GM12878 (cell line): ENCODE results near the gene MCM5. TPM values are rescaled to one million over a fixed set of nuclear protein-coding genes. Genes with fewer than 3 reads are reported as not detected.

Source experiments
- ATAC-seq: fragments of 200-7000 bp; cut with Tn5 transposase; 3 replicates; pipeline ENCODE4 v1.9.1; 2020; ENCODE audit warnings: mild to moderate bottlenecking, moderate library complexity
- BruUV-seq: library from RNA; stranded (reverse); fragments of 400-500 nt; replicated peaks from 2 replicates; lab custom pipeline; 2021; lab: Mats Ljungman, UMichigan
- CTCF ChIA-PET: fragments of 300-600 bp; sonication (Branson Sonifier 250); formaldehyde crosslinking; extraction: SDS; loops from one replicate; lab custom pipeline; 2021; ENCODE audit warnings: inconsistent platforms; lab: Yijun Ruan, JAX
- POLR2A ChIA-PET: fragments of 350-600 bp; formaldehyde crosslinking; extraction: SDS; loops from one replicate; lab custom pipeline; 2021; ENCODE audit warnings: inconsistent platforms; lab: Charles Lee
- RAD21 ChIA-PET: fragments of 300-600 bp; sonication (Branson Sonifier 250); formaldehyde crosslinking; loops from one replicate; lab custom pipeline; 2023; ENCODE audit warnings: antibody characterized with exemption; ENCODE audit not compliant: unreplicated experiment; lab: Charles Lee
- SMC1A ChIA-PET: fragments of 300-600 bp; sonication (Branson Sonifier 250); formaldehyde crosslinking; loops from one replicate; lab custom pipeline; 2023; ENCODE audit not compliant: unreplicated experiment, uncharacterized antibody; lab: Charles Lee
- DNase-seq: peaks from one replicate; pipeline ENCODE4 v3.0.0-alpha.2; 2011; ENCODE audit warnings: low read depth, low spot score
- FAIRE-seq: peaks from 3 replicates; lab custom pipeline; 2011; peaks lifted over from hg19 to GRCh38; lab: Jason Lieb, UNC
- H2AFZ ChIP-seq: 2 replicates; pipeline ENCODE4 v1.6.0; 2011; ENCODE audit warnings: low read depth, low read length, control low read depth; ENCODE audit not compliant: control insufficient read depth
- H3K27ac ChIP-seq: 2 replicates; pipeline ENCODE4 v1.5.1; 2011; ENCODE audit warnings: control low read depth; ENCODE audit not compliant: control insufficient read depth, insufficient read depth
- H3K27me3 ChIP-seq, 2 experiments: replicated peaks in 1 of 2; 2 replicates each; pipeline versions ENCODE4 v1.6.0 to v1.6.1; 2011; ENCODE audit warnings: low read length in 1 of 2; ENCODE audit not compliant: control insufficient read depth in 2 of 2, insufficient read depth in 2 of 2
- H3K36me3 ChIP-seq, 2 experiments: 2 replicates each; pipeline ENCODE4 v1.5.1; 2011; ENCODE audit warnings: low read length in 1 of 2; ENCODE audit not compliant: control insufficient read depth in 2 of 2, insufficient read depth in 2 of 2
- H3K4me1 ChIP-seq: 2 replicates; pipeline ENCODE4 v1.6.1; 2011; ENCODE audit warnings: mild to moderate bottlenecking, low read length, moderate library complexity, mixed read lengths; ENCODE audit not compliant: control insufficient read depth, insufficient read depth
- H3K4me2 ChIP-seq: 2 replicates; pipeline ENCODE4 v1.6.0; 2011; ENCODE audit warnings: control low read depth; ENCODE audit not compliant: control insufficient read depth, insufficient read depth
- H3K4me3 ChIP-seq: fragments of 200-600 bp; sonication (generic); 2 replicates; pipeline ENCODE4 v1.5.1; 2016
- H3K79me2 ChIP-seq: 2 replicates; pipeline ENCODE4 v1.6.0; 2011; ENCODE audit warnings: low read length; ENCODE audit not compliant: control insufficient read depth, insufficient read depth
- H3K9ac ChIP-seq: 2 replicates; pipeline ENCODE4 v1.8.0; 2011; ENCODE audit warnings: low read length, control low read depth, mixed read lengths; ENCODE audit not compliant: control insufficient read depth, insufficient read depth
- H3K9me3 ChIP-seq: replicated peaks from 3 replicates; pipeline ENCODE4 v1.5.1; 2011; ENCODE audit warnings: mild to moderate bottlenecking, low read length; ENCODE audit not compliant: control insufficient read depth, insufficient read depth
- H4K20me1 ChIP-seq: 2 replicates; pipeline ENCODE4 v1.6.0; 2011; ENCODE audit not compliant: control insufficient read depth, insufficient read depth
- CREM ChIP-seq: IDR thresholded peaks from 2 replicates; pipeline ENCODE4 v1.6.1; 2014; ENCODE audit warnings: antibody characterized with exemption, low read depth
- ETV6 ChIP-seq, 2 experiments: fragments of 450-650 bp in 1 of 2; IDR thresholded peaks in 1 of 2; conservative IDR thresholded peaks in 1 of 2; 2 replicates each; pipeline ENCODE4 v1.6.1; 2014; ENCODE audit warnings: antibody characterized with exemption in 1 of 2, borderline replicate concordance in 1 of 2, low read depth in 1 of 2, mild to moderate bottlenecking in 1 of 2, moderate library complexity in 1 of 2
- POLR2A ChIP-seq: IDR thresholded peaks from 2 replicates; pipeline ENCODE4 v1.6.1; 2011; ENCODE audit warnings: low read depth, mild to moderate bottlenecking, low read length
- RCOR1 ChIP-seq: conservative IDR thresholded peaks from 2 replicates; pipeline ENCODE4 v1.6.1; 2012; ENCODE audit warnings: low read depth, low read length, improper control_type of control experiment
- SREBF1 ChIP-seq: IDR thresholded peaks from 2 replicates; pipeline ENCODE4 v1.6.1; 2012; ENCODE audit warnings: mild to moderate bottlenecking, low read length
- TCF7 ChIP-seq: IDR thresholded peaks from 2 replicates; pipeline ENCODE4 v1.6.1; 2014; ENCODE audit warnings: antibody characterized with exemption, borderline replicate concordance
- ZSCAN29 ChIP-seq: fragments of 450-650 bp; IDR thresholded peaks from 2 replicates; pipeline ENCODE4 v1.6.1; 2017; ENCODE audit warnings: mild to moderate bottlenecking, moderate library complexity
- WGBS: methylation state at CpG from one replicate; pipeline ENCODE4 v1.1.6; 2016; ENCODE audit warnings: low lambda C conversion rate; ENCODE audit not compliant: insufficient replicate concordance, insufficient coverage; ENCODE audit errors: missing lambda C conversion rate; 5-methylcytosine and 5-hydroxymethylcytosine counted together
- in situ Hi-C: fragments of 300-500 bp; cut with MboI; formaldehyde crosslinking; loops from 9 replicates; pipeline ENCODE4 v1.14.3; 2018; ENCODE audit warnings: mixed read lengths
- intact Hi-C: fragments of 100-400 bp; cut with micrococcal nuclease; formaldehyde crosslinking; loops from one replicate; pipeline ENCODE4 v1.14.2; 2022; ENCODE audit not compliant: unreplicated experiment
- polyA plus RNA-seq, 11 experiments: library from polyadenylated mRNA; depleted of rRNA in 4 of 11; unstranded in 6 of 11; stranded (reverse) in 5 of 11; fragments of >200 nt; fragmentation: Nextera tagmentation in 4 of 11; fragmentation: Illumina TruSeq in 1 of 11; extraction: Ambion mirVana in 4 of 11; extraction: Trizol in 1 of 11; gene quantifications; 1 replicate in 1 of 11; 2 replicates in 10 of 11; pipeline versions ENCODE4 v1.2.1 to v1.2.3, GENCODE V29; 2011 to 2016; ENCODE audit warnings: inconsistent platforms in 2 of 11, missing spikeins in 2 of 11, low read depth in 1 of 11
- total RNA-seq, 4 experiments: library from RNA; depleted of rRNA in 3 of 4; stranded (reverse); fragments of >200 nt in 3 of 4; fragmentation: Illumina TruSeq in 1 of 4; extraction: Trizol in 1 of 4; gene quantifications; 2 replicates each; pipeline versions ENCODE4 v1.2.1 to v1.2.3, GENCODE V29; 2013 to 2021
- TF ChIP-seq, protein P1 (sequence below): IDR thresholded peaks from 2 replicates; pipeline ENCODE4 v1.6.1; 2011; ENCODE audit warnings: low read depth, low read length, improper control_type of control experiment, borderline replicate concordance
- TF ChIP-seq, protein P2 (sequence below): IDR thresholded peaks from 2 replicates; pipeline ENCODE4 v1.6.1; 2011; ENCODE audit warnings: borderline replicate concordance, low read depth, mild to moderate bottlenecking, moderate library complexity, low read length; ENCODE audit not compliant: insufficient read depth, poor library complexity, severe bottlenecking

MCM5 gene
- total and polyA plus RNA-seq, 10 of the 15 experiments (the other 5 are each of a cell fraction or from before 2014, with no cell fraction given), result 14.1 to 360 (median 164) TPM

DNA sequence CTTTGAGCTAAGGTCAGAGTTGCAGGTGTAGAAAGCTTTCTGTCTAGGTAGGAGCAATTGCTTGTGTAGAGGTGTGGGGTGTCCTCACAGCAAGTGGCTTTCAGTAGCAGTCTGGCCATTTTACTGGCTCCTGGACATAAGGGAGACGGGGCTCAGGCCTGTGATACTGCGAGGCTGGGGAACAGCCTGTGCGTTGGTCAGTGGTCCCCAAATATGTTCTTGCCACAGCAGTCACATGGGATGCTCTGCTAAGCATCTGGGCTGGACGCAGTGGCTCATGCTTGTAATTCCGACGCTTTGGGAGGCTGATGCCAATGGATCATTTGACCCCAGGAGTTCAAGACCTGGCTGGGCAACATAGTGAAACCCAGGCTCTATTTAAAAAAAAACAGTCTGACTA is 1.9 kb downstream of the MCM5 start:
- no peaks in the 10 kb centered on the region for H3K27me3 ChIP-seq
- H3K36me3 ChIP-seq, result peaks cover 11 to 21% of the 10 kb centered on the region in 2 experiments; a peak in 3 of 4 replicates
- no peak for DNase-seq
- no peaks in the 10 kb centered on the region for H3K9me3 ChIP-seq
- ATAC-seq, result no peak
- H3K79me2 ChIP-seq, result peaks cover 38% of the 10 kb centered on the region
- intact Hi-C loops (loop anchor here (5.0 kb wide), 1 partner anchor 95 kb away; no protein-coding TSS in a partner anchor), in situ Hi-C loops (loop anchor here (10.0 to 25.0 kb wide), 2 partner anchors 277 to 1110 kb away; partner anchors contain the start of gene FOXRED2)
- H3K9ac ChIP-seq, result peak overlapping the region; percentile 98
- ChIA-PET RAD21 (interaction anchor here (1.0 to 1.5 kb wide), 4 partner anchors 8 to 51 kb away, joined by 4 to 10 read pairs (median 4); no protein-coding TSS in a partner anchor), CTCF (interaction anchor here (1.0 to 4.4 kb wide), 3 partner anchors 8 to 181 kb away, joined by 3 to 21 read pairs (median 16); no protein-coding TSS in a partner anchor), POLR2A (interaction anchor here (0.7 to 3.1 kb wide), 4 partner anchors 9 to 47 kb away, joined by 3 to 22 read pairs (median 4); partner anchors contain the start of gene HMOX1), SMC1A (interaction anchor here (1.0 to 8.6 kb wide), 3 partner anchors 9 to 46 kb away, joined by 3 to 79 read pairs (median 4); no protein-coding TSS in a partner anchor)
- H3K4me1 ChIP-seq, result peaks cover 32% of the 10 kb centered on the region
- FAIRE-seq, result no peak
- peak overlapping the region; percentile 98 for H3K4me2 ChIP-seq
- peak overlapping the region; percentile 90; the same call in 1 of the 2 replicates for H3K27ac ChIP-seq
- H4K20me1 ChIP-seq, result no peaks in the 10 kb centered on the region
- H3K4me3 ChIP-seq, result peak overlapping the region; percentile 91
- H2AFZ ChIP-seq, result no peak overlapping the region
- BruUV-seq, result no TSS peak
- WGBS, result 95% methylated on average over 6 of the region's 6 CpGs
- TF ChIP-seq RCOR1 (no peak), POLR2A (0 out of 2 replicates have a peak, but pooled peaks have one; percentile 21)

DNA sequence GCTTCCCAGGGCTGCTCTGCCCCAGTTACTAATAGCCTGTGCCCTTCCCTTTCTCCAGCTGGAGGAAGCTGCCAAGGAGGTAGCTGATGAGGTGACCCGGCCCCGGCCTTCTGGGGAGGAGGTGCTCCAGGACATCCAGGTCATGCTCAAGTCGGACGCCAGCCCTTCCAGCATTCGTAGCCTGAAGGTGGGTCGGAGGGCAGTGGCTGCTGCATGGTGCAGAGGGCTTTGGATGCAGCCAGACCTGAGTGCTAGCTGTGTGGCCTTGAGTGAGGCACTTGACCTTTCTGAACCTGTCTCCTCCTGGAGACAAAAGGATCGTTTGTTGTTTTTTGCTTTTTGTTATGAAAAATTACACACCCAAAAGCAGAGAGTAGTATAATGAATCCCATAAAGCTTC is 3.4 kb downstream of the MCM5 start:
- POLR2A ChIA-PET, result interaction anchor here (1.4 to 3.1 kb wide), 2 partner anchors 8 to 18 kb away, joined by 12 to 22 read pairs; no protein-coding TSS in a partner anchor
- Histone ChIP-seq H3K9me3 (no peaks in the 10 kb centered on the region), H3K4me2 (peak overlapping the region; percentile 6; the same call in 1 of the 2 replicates), H3K4me1 (peaks cover 20% of the 10 kb centered on the region), H3K79me2 (peaks cover 38% of the 10 kb centered on the region), H3K4me3 (0 out of 2 replicates have a peak overlapping the region, but pooled peaks have one; percentile 38), H3K36me3 (peaks cover 18 to 24% of the 10 kb centered on the region in 2 experiments; a peak in 3 of 4 replicates), H3K27me3 (no peaks in the 10 kb centered on the region), H3K27ac (0 out of 2 replicates have a peak overlapping the region, but pooled peaks have one; percentile 14), H3K9ac (no peak overlapping the region), H2AFZ (no peak overlapping the region), H4K20me1 (no peaks in the 10 kb centered on the region)
- RAD21 ChIA-PET, result interaction anchor here (1.3 to 1.6 kb wide), 4 partner anchors 28 to 52 kb away, joined by 3 to 5 read pairs (median 4); no protein-coding TSS in a partner anchor
- intact Hi-C loops, result loop anchor here (5.0 kb wide), 1 partner anchor 96 kb away; no protein-coding TSS in a partner anchor
- DNase-seq (no peak), ATAC-seq (no peak), FAIRE-seq (no peak)
- no TSS peak for BruUV-seq
- in situ Hi-C loops, result loop anchor here (10.0 to 25.0 kb wide), 2 partner anchors 279 to 1109 kb away; partner anchors contain the start of gene FOXRED2
- CTCF ChIA-PET, result interaction anchor here (0.5 to 4.4 kb wide), 4 partner anchors 11 to 1051 kb away, joined by 3 to 21 read pairs (median 4); no protein-coding TSS in a partner anchor
- SMC1A ChIA-PET, result interaction anchor here (0.8 to 8.6 kb wide), 5 partner anchors 7 to 245 kb away, joined by 3 to 79 read pairs (median 4); partner anchors contain the start of gene APOL6
- 84% methylated on average over 7 of the region's 7 CpGs for WGBS
- TF ChIP-seq ZSCAN29 (no peak), ETV6 (conservative IDR thresholded peaks at IDR 0.05 in 1 of 2, IDR thresholded peaks at IDR 0.05 in 1 of 2; ENCODE audit: borderline replicate concordance in 1 of 2, low read depth in 1 of 2) (no peak), CREM (no peak), SREBF1 (no peak), TCF7 (no peak)
- TF ChIP-seq, protein P1, sequence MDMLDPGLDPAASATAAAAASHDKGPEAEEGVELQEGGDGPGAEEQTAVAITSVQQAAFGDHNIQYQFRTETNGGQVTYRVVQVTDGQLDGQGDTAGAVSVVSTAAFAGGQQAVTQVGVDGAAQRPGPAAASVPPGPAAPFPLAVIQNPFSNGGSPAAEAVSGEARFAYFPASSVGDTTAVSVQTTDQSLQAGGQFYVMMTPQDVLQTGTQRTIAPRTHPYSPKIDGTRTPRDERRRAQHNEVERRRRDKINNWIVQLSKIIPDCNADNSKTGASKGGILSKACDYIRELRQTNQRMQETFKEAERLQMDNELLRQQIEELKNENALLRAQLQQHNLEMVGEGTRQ, result no peak
- TF ChIP-seq, protein P2, sequence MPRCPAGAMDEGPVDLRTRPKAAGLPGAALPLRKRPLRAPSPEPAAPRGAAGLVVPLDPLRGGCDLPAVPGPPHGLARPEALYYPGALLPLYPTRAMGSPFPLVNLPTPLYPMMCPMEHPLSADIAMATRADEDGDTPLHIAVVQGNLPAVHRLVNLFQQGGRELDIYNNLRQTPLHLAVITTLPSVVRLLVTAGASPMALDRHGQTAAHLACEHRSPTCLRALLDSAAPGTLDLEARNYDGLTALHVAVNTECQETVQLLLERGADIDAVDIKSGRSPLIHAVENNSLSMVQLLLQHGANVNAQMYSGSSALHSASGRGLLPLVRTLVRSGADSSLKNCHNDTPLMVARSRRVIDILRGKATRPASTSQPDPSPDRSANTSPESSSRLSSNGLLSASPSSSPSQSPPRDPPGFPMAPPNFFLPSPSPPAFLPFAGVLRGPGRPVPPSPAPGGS, result no peak
